IMR-90 (cell line): ENCODE measurements around the gene NCAM1. TPM values are rescaled to one million over a fixed set of nuclear protein-coding genes. Genes with fewer than 3 reads are reported as not detected.

ENCODE experiments used
- ATAC-seq: fragments of 200-7000 bp; cut with Tn5 transposase; 2 replicates; pipeline ENCODE4 v1.9.1; 2020; ENCODE audit warnings: low read depth, mild to moderate bottlenecking, moderate library complexity
- BruUV-seq: library from RNA; stranded (reverse); fragments of 400-500 nt; replicated peaks from 2 replicates; lab custom pipeline; 2021; lab: Mats Ljungman, UMichigan
- CTCF ChIA-PET: fragments of 300-600 bp; formaldehyde crosslinking; extraction: SDS; loops from one replicate; lab custom pipeline; 2021; ENCODE audit warnings: antibody characterized with exemption; lab: Yijun Ruan, JAX
- POLR2A ChIA-PET: fragments of 300-600 bp; sonication (Branson Sonifier 250); formaldehyde crosslinking; loops from one replicate; lab custom pipeline; 2022; ENCODE audit warnings: antibody characterized with exemption; ENCODE audit not compliant: unreplicated experiment; lab: Charles Lee
- DNase-seq: peaks from one replicate; pipeline ENCODE4 v3.0.0; 2013
- H2AFZ ChIP-seq: replicated peaks from 2 replicates; pipeline ENCODE3; 2013; ENCODE audit warnings: low read length, mild to moderate bottlenecking; ENCODE audit not compliant: poor library complexity
- H2AK5ac ChIP-seq: 2 replicates; pipeline ENCODE4 v1.6.1; 2013; ENCODE audit warnings: low read depth, low read length, inconsistent platforms
- H2AK9ac ChIP-seq: replicated peaks from 2 replicates; pipeline ENCODE3; 2013; ENCODE audit warnings: mild to moderate bottlenecking, low read depth, low read length, moderate library complexity; ENCODE audit not compliant: poor library complexity
- H2BK120ac ChIP-seq: 2 replicates; pipeline ENCODE4 v1.6.1; 2013; ENCODE audit warnings: low read depth, low read length, inconsistent platforms
- H2BK15ac ChIP-seq: 3 replicates; pipeline ENCODE4 v1.6.1; 2013; ENCODE audit warnings: low read depth, low read length, inconsistent platforms
- H2BK20ac ChIP-seq: 2 replicates; pipeline ENCODE4 v1.6.1; 2013; ENCODE audit warnings: low read depth, mild to moderate bottlenecking, inconsistent platforms, low read length, moderate library complexity
- H2BK5ac ChIP-seq: 2 replicates; pipeline ENCODE4 v1.6.1; 2013; ENCODE audit warnings: mild to moderate bottlenecking, low read depth, low read length, inconsistent platforms; ENCODE audit not compliant: poor library complexity, severe bottlenecking
- H3K14ac ChIP-seq: replicated peaks from 2 replicates; pipeline ENCODE4 v1.6.1; 2013; ENCODE audit warnings: low read depth, low read length, inconsistent platforms
- H3K18ac ChIP-seq: 2 replicates; pipeline ENCODE4 v1.6.1; 2013; ENCODE audit warnings: low read depth, low read length, control low read depth
- H3K23ac ChIP-seq: 2 replicates; pipeline ENCODE4 v1.6.1; 2013; ENCODE audit warnings: low read depth, low read length, inconsistent platforms
- H3K27ac ChIP-seq: 2 replicates; pipeline ENCODE4 v1.5.1; 2013; ENCODE audit warnings: mild to moderate bottlenecking, control low read depth, low read length; ENCODE audit not compliant: insufficient read depth
- H3K27me3 ChIP-seq: 2 replicates; pipeline ENCODE4 v1.6.1; 2013; ENCODE audit warnings: low read length; ENCODE audit not compliant: control insufficient read depth, insufficient read depth
- H3K36me3 ChIP-seq: 2 replicates; pipeline ENCODE4 v1.6.1; 2013; ENCODE audit warnings: low read length, mixed read lengths; ENCODE audit not compliant: control insufficient read depth, insufficient read depth
- H3K4ac ChIP-seq: 2 replicates; pipeline ENCODE4 v1.6.1; 2013; ENCODE audit warnings: low read depth, low read length, inconsistent platforms
- H3K4me1 ChIP-seq: 2 replicates; pipeline ENCODE4 v1.6.1; 2013; ENCODE audit warnings: low read length, mixed read lengths; ENCODE audit not compliant: control insufficient read depth, insufficient read depth
- H3K4me2 ChIP-seq: 2 replicates; pipeline ENCODE4 v1.6.1; 2013; ENCODE audit warnings: low read depth, mild to moderate bottlenecking, control low read depth, low read length, moderate library complexity
- H3K4me3 ChIP-seq: 2 replicates; pipeline ENCODE4 v1.5.1; 2013; ENCODE audit warnings: low read depth, mild to moderate bottlenecking, control low read depth, low read length, moderate library complexity; ENCODE audit not compliant: insufficient read depth
- H3K56ac ChIP-seq: 2 replicates; pipeline ENCODE4 v1.6.1; 2013; ENCODE audit warnings: low read length, inconsistent platforms; ENCODE audit not compliant: insufficient read depth; ENCODE audit errors: extremely low read depth
- H3K79me1 ChIP-seq, 2 experiments: 2 replicates each; pipeline ENCODE4 v1.6.1; 2013; ENCODE audit warnings: low read length in 2 of 2, inconsistent platforms in 1 of 2, low read depth in 1 of 2
- H3K9ac ChIP-seq: 2 replicates; pipeline ENCODE4 v1.6.1; 2013; ENCODE audit warnings: low read depth, low read length, control low read depth
- H3K9me1 ChIP-seq: 2 replicates; pipeline ENCODE4 v1.6.1; 2013; ENCODE audit warnings: low read length, inconsistent platforms; ENCODE audit not compliant: insufficient read depth
- H3K9me3 ChIP-seq: 2 replicates; pipeline ENCODE4 v1.6.1; 2013; ENCODE audit warnings: low read length; ENCODE audit not compliant: control insufficient read depth, insufficient read depth
- H4K20me1 ChIP-seq: 2 replicates; pipeline ENCODE4 v1.6.1; 2013; ENCODE audit warnings: low read length, inconsistent platforms; ENCODE audit not compliant: insufficient read depth
- H4K5ac ChIP-seq: 2 replicates; pipeline ENCODE4 v1.6.1; 2013; ENCODE audit warnings: mild to moderate bottlenecking, low read depth, low read length, control low read depth
- H4K8ac ChIP-seq, 2 experiments: 2 replicates each; pipeline ENCODE4 v1.6.1; 2013; ENCODE audit warnings: low read depth in 2 of 2, low read length in 2 of 2, control low read depth in 1 of 2, inconsistent platforms in 1 of 2
- H4K91ac ChIP-seq: 2 replicates; pipeline ENCODE4 v1.6.1; 2013; ENCODE audit warnings: low read depth, low read length, inconsistent platforms; ENCODE audit not compliant: insufficient read depth
- BHLHE40 ChIP-seq: fragments of 150-350 bp; IDR thresholded peaks from 2 replicates; pipeline ENCODE4 v1.6.1; 2016; ENCODE audit warnings: mild to moderate bottlenecking, low read depth, low read length
- CEBPB ChIP-seq: IDR thresholded peaks from 2 replicates; pipeline ENCODE4 v1.6.1; 2012; ENCODE audit warnings: low read depth, low read length, improper control_type of control experiment
- CHD1 ChIP-seq: IDR thresholded peaks from 2 replicates; pipeline ENCODE4 v1.6.1; 2012; ENCODE audit warnings: low read depth, low read length, improper control_type of control experiment
- FOS ChIP-seq: fragments of 150-350 bp; IDR thresholded peaks from 2 replicates; pipeline ENCODE4 v1.6.1; 2016; ENCODE audit warnings: low read depth, low read length
- MAFK ChIP-seq: IDR thresholded peaks from 2 replicates; pipeline ENCODE4 v1.6.1; 2012; ENCODE audit warnings: low read depth, low read length, improper control_type of control experiment
- MAZ ChIP-seq: IDR thresholded peaks from 2 replicates; pipeline ENCODE4 v1.6.1; 2012; ENCODE audit warnings: low read depth, mild to moderate bottlenecking, low read length, improper control_type of control experiment, moderate library complexity, borderline replicate concordance
- MXI1 ChIP-seq: IDR thresholded peaks from 2 replicates; pipeline ENCODE4 v1.6.1; 2012; ENCODE audit warnings: low read depth, mild to moderate bottlenecking, low read length, moderate library complexity, borderline replicate concordance
- NFE2L2 ChIP-seq: fragments of 150-350 bp; IDR thresholded peaks from 2 replicates; pipeline ENCODE4 v1.6.1; 2016; ENCODE audit warnings: low read depth, mild to moderate bottlenecking, low read length
- POLR2A ChIP-seq: IDR thresholded peaks from 2 replicates; pipeline ENCODE4 v1.6.1; 2012; ENCODE audit warnings: mild to moderate bottlenecking, low read depth, low read length
- RAD21 ChIP-seq: IDR thresholded peaks from 2 replicates; pipeline ENCODE4 v1.6.1; 2012; ENCODE audit warnings: low read length, improper control_type of control experiment
- RCOR1 ChIP-seq: IDR thresholded peaks from 2 replicates; pipeline ENCODE4 v1.6.1; 2012; ENCODE audit warnings: mild to moderate bottlenecking, low read length, improper control_type of control experiment; ENCODE audit not compliant: insufficient replicate concordance
- RFX5 ChIP-seq: IDR thresholded peaks from 2 replicates; pipeline ENCODE4 v1.8.0; 2012; ENCODE audit warnings: low read depth, mild to moderate bottlenecking, low read length, moderate library complexity
- SMC3 ChIP-seq: fragments of 150-350 bp; IDR thresholded peaks from 2 replicates; pipeline ENCODE4 v1.6.1; 2016; ENCODE audit warnings: low read depth, mild to moderate bottlenecking, antibody characterized with exemption, low read length, moderate library complexity
- WGBS, 2 experiments: methylation state at CpG; one replicate each; pipeline versions ENCODE4 v1.1.5 to v1.1.7; 2013; ENCODE audit warnings: missing lambda C conversion rate in 2 of 2; ENCODE audit not compliant: insufficient read length in 1 of 2; ENCODE audit errors: extremely low coverage in 2 of 2; 5-methylcytosine and 5-hydroxymethylcytosine counted together
- dilution Hi-C: fragments of 300-500 bp; cut with HindIII; formaldehyde crosslinking; loops from one replicate; pipeline ENCODE4 v1.14.3; 2018; ENCODE audit warnings: low sequenced_read_pairs; ENCODE audit not compliant: unreplicated experiment
- in situ Hi-C: fragments of 300-500 bp; cut with MboI; formaldehyde crosslinking; loops from 3 replicates; pipeline ENCODE4 v1.14.3; 2019; ENCODE audit warnings: low sequenced_read_pairs, inconsistent platforms, mixed read lengths
- intact Hi-C: fragments of 100-400 bp; cut with micrococcal nuclease; formaldehyde crosslinking; loops from 2 replicates; pipeline ENCODE4 v1.10.0; 2022
- polyA plus RNA-seq, 3 experiments: library from polyadenylated mRNA; depleted of rRNA; stranded (reverse); fragments of >200 nt; gene quantifications; 2 replicates each; pipeline ENCODE4 v1.2.3, GENCODE V29; 2012; ENCODE audit warnings: low replicate concordance in 1 of 3
- total RNA-seq: library from RNA; depleted of rRNA; stranded (reverse); fragments of >200 nt; gene quantifications from 2 replicates; pipeline ENCODE4 v1.2.3, GENCODE V29; 2012
- TF ChIP-seq, protein P1 (sequence below): conservative IDR thresholded peaks from 2 replicates; pipeline ENCODE4 v1.5.1; 2012; ENCODE audit warnings: mild to moderate bottlenecking, low read depth, low read length, improper control_type of control experiment
- TF ChIP-seq, protein P2 (sequence below): fragments of 150-350 bp; IDR thresholded peaks from 2 replicates; pipeline ENCODE4 v1.6.1; 2017; ENCODE audit warnings: mild to moderate bottlenecking, antibody characterized with exemption, low read length, low read depth
- TF ChIP-seq, protein P3 (sequence below): fragments of 150-350 bp; IDR thresholded peaks from 2 replicates; pipeline ENCODE4 v1.6.1; 2016; ENCODE audit warnings: low read depth, mild to moderate bottlenecking, low read length, moderate library complexity, borderline replicate concordance

Gene NCAM1
- total and polyA plus RNA-seq, 2 of the 4 experiments (the other 2 are of a cell fraction) = 0.09 to 0.18 TPM

- H3K27me3 ChIP-seq = no peaks in the 10 kb centered on the region
- dilution Hi-C loops = no loop called here
- no peaks in the 10 kb centered on the region for H4K20me1 ChIP-seq
- H3K9me1 ChIP-seq = no peaks in the 10 kb centered on the region
- no peak overlapping the region for H3K4ac ChIP-seq
- POLR2A ChIA-PET = no interaction called here
- ATAC-seq (no peak), DNase-seq (no peak)
- no peaks in the 10 kb centered on the region for H3K4me1 ChIP-seq
- no peak overlapping the region for H3K4me2 ChIP-seq
- H3K36me3 ChIP-seq = no peaks in the 10 kb centered on the region
- TF ChIP-seq RAD21 (no peak), MXI1 (no peak), FOS (no peak), CHD1 (no peak), RFX5 (no peak), MAFK (no peak), SMC3 (no peak), RCOR1 (no peak), MAZ (no peak), NFE2L2 (no peak), POLR2A (no peak), CEBPB (no peak), BHLHE40 (no peak)
- TF ChIP-seq, protein P1, sequence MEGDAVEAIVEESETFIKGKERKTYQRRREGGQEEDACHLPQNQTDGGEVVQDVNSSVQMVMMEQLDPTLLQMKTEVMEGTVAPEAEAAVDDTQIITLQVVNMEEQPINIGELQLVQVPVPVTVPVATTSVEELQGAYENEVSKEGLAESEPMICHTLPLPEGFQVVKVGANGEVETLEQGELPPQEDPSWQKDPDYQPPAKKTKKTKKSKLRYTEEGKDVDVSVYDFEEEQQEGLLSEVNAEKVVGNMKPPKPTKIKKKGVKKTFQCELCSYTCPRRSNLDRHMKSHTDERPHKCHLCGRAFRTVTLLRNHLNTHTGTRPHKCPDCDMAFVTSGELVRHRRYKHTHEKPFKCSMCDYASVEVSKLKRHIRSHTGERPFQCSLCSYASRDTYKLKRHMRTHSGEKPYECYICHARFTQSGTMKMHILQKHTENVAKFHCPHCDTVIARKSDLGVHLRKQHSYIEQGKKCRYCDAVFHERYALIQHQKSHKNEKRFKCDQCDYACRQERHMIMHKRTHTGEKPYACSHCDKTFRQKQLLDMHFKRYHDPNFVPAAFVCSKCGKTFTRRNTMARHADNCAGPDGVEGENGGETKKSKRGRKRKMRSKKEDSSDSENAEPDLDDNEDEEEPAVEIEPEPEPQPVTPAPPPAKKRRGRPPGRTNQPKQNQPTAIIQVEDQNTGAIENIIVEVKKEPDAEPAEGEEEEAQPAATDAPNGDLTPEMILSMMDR = no peak
- TF ChIP-seq, protein P2, sequence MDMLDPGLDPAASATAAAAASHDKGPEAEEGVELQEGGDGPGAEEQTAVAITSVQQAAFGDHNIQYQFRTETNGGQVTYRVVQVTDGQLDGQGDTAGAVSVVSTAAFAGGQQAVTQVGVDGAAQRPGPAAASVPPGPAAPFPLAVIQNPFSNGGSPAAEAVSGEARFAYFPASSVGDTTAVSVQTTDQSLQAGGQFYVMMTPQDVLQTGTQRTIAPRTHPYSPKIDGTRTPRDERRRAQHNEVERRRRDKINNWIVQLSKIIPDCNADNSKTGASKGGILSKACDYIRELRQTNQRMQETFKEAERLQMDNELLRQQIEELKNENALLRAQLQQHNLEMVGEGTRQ = no peak
- TF ChIP-seq, protein P3, sequence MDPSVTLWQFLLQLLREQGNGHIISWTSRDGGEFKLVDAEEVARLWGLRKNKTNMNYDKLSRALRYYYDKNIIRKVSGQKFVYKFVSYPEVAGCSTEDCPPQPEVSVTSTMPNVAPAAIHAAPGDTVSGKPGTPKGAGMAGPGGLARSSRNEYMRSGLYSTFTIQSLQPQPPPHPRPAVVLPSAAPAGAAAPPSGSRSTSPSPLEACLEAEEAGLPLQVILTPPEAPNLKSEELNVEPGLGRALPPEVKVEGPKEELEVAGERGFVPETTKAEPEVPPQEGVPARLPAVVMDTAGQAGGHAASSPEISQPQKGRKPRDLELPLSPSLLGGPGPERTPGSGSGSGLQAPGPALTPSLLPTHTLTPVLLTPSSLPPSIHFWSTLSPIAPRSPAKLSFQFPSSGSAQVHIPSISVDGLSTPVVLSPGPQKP = no peak
- no peak overlapping the region for H3K27ac ChIP-seq
- H2AFZ ChIP-seq = no peak overlapping the region
- no CpG with 5 or more reads among the region's 4 CpGs for WGBS, 2 experiments
- no peak overlapping the region for H3K56ac ChIP-seq
- H3K4me3 ChIP-seq = no peak overlapping the region
- CTCF ChIA-PET = no interaction called here
- intact Hi-C loops = no loop called here
- no peak overlapping the region for H2AK5ac ChIP-seq
- H3K14ac ChIP-seq = no peak overlapping the region
- no peak overlapping the region for H2BK120ac ChIP-seq
- H2BK15ac ChIP-seq = no peak overlapping the region
- no peak overlapping the region for H3K9ac ChIP-seq
- no TSS peak for BruUV-seq
- in situ Hi-C loops = no loop called here
- H2BK5ac ChIP-seq = no peak overlapping the region
- H3K23ac ChIP-seq = no peak overlapping the region
- H2BK20ac ChIP-seq = no peak overlapping the region
- H2AK9ac ChIP-seq = no peak overlapping the region
- H3K18ac ChIP-seq = no peak overlapping the region
- no peaks in the 10 kb centered on the region for H3K79me1 ChIP-seq
- H4K8ac ChIP-seq = no peak overlapping the region
- H4K5ac ChIP-seq = no peak overlapping the region
- H4K91ac ChIP-seq = no peak overlapping the region
- H3K9me3 ChIP-seq = no peaks in the 10 kb centered on the region
Observed at GRCh38 chr11:113104691-113105251, 143.6 kb downstream of the NCAM1 start.
